ENCODE measurements around the gene KDM2B.

The KDM2B gene

DNA sequence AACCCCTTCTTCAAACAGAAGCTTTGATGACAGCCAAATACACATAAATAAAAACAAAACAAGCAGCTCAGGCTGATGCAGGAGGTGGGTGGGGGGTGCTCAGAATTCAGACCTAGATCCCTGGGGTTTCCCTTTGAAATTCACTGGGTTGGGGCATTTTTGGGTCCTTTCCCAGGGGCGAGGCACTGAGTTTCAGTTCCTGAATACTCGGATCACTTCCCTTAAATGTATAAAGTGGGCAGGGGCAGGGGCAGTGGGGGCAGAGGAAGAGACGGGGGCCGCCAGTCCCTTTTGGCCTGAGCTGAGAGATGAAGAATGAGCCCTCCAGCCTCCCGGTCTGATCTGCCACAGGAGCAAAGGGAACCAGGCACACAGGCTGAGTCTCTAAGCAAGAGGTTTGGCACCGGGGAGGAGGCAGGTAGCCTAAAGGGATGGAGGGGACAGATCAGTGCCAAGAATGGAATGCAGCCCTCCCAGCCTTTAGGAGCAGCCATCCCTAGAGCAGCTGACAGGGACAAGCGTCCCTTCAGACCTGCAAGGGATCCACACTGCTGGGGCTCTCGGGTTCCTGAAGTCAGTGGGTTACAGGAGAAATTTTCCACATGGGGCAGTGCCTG, 20.3 kb downstream of the KDM2B start:
- no peak for DNase-seq (ENCODE audit: low read depth)

DNA sequence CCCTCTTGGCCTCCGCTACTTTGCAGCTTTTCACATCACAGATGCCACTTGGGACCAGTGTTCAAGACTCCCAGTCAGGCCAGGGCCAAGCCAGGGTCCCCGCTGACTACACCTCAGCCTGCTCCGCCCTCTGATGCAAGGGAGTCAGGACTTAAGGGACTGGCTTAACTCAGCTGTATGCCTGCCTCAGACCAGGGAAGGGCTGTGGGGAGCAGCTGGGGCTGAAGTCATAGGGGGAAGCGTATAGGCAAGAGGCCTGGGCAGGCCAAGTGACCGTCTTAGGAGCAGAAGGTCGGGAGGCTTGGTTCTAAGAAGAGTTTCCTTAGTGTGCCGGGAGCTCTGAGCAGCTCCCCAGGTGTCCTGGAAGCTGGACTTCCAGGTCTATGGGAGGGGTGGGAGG, 21.9 kb downstream of the KDM2B start:
- DNase-seq (ENCODE audit: low read depth) = no peak

DNA sequence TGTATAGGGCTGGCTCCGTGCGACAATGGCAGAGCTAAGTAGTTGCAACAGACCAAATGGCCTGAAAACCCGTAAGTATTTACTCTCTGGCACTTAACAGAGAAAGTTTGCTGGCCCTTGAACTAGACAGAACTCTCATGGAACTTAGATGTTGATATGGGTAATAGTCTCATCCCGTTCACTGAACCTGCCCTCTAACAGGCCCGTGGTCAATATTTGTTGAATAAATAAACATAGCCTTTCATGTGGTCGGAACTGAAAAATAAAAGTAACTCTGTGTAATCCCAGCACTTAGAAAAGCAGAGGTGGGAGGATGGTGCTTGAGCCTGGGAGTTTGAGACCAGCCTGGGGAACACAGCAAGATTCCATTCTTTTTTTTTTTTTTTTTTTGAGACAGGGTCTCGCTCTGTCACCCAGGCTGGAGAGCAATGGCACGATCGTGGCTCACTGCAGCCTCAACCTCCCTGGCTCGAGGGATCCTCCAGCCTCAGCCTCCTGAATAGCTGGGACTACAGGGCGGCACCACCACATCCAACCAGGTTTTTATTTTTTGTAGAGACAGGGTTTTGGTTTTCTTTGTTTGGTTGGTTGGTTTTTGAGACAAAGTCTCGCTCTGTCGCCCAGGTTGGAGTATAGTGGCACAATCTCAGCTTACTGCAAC, 29.7 kb downstream of the KDM2B start:
- no peak for DNase-seq (ENCODE audit: low read depth)

DNA sequence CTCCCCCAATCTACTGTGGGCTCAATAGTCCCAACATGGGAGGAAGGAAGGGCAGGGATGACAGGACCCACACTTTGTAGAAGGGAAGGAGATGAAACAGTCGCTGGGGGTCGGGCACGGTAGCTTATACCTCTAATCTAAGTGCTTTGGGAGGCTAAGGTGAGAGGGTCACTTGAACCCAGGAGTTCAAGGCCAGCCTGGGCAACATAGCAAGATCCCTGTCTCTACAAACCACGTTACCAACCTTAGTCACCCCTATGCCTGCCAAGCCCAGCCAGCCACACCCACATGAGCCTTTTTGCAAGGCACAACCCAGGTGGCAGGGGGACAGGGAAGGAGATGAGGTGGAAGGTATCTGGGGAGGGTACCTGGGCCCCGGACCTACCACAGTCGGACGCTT, 31.7 kb downstream of the KDM2B start:
- DNase-seq (ENCODE audit: low read depth) = no peak

DNA sequence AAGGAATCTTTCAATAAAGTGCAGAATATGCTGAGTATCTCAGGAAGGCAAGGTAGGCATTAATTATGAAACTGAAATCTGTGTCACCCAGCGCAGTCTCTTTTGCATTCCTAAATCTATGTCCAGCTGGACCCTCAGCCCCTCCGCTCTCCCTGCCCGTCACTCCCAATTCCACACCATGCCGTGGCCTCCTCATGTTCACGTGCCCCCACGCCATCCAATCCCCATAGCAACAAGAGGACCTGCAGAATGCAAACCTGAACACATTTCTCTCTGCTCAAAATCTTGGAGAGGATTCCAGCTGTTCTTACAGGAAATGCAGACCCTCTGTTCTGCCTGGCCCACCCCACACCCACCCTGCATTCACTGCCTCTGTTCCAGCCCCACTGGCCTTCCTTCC, 35.3 kb downstream of the KDM2B start:
- no peak for DNase-seq (ENCODE audit: low read depth)

DNA sequence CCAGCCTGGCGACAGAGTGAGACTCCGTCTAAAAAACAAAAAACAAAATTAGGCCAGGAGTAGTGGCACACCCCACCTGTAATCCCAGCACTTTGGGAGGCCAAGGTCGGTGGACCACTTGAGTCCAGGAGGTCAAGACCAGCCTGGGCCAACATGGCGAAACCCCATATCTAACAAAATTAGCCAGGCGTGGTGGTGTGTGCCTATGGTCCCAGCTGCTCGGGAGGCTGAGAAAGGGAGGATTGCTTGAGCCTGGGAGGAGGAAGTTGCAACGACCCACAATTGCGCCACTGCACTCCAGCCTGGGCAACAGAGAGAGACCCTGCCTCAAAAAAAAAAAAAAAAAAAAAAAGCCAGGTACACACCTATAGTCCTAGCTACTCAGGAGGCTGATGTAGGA, 37.0 kb downstream of the KDM2B start:
- no peak for DNase-seq (ENCODE audit: low read depth)

DNA sequence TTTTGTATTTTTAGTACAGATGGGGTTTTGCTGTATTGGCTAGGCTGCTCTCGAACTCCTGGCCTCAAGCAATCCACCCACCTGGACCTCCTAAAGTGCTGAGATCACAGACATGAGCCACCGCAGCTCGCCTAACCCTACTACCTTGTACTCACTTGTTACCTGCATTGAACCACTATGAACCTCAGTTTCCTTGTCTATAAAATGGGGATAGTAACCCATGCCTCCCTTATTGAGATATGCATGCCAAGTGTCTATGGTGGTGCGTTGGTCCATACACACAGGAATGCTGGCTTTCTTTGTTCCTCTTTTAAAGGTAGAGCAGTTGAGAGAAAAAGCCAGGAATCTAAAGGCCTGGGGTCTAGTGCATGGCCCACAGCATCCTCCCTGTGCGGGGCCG, 40.9 kb downstream of the KDM2B start:
- DNase-seq (ENCODE audit: low read depth) = no peak

DNA sequence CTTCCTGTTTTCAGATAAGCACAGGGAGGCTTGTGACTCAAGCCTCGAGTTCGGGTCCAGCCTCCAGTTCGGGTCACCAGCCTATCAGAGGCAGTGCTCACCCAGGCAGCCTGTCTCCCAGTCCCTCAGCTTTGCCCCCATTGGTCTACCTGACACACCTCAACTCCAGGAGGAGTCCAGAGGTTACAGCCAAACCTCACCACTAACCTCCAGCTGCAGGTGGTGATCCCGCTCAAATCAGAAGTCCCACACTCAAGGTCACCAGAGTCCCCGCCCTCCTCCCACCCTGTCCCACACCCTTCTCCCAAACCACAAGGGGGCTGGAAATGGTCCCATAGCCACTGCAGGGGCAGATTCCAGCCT, 42.1 kb downstream of the KDM2B start:
- DNase-seq (ENCODE audit: low read depth) = no peak

DNA sequence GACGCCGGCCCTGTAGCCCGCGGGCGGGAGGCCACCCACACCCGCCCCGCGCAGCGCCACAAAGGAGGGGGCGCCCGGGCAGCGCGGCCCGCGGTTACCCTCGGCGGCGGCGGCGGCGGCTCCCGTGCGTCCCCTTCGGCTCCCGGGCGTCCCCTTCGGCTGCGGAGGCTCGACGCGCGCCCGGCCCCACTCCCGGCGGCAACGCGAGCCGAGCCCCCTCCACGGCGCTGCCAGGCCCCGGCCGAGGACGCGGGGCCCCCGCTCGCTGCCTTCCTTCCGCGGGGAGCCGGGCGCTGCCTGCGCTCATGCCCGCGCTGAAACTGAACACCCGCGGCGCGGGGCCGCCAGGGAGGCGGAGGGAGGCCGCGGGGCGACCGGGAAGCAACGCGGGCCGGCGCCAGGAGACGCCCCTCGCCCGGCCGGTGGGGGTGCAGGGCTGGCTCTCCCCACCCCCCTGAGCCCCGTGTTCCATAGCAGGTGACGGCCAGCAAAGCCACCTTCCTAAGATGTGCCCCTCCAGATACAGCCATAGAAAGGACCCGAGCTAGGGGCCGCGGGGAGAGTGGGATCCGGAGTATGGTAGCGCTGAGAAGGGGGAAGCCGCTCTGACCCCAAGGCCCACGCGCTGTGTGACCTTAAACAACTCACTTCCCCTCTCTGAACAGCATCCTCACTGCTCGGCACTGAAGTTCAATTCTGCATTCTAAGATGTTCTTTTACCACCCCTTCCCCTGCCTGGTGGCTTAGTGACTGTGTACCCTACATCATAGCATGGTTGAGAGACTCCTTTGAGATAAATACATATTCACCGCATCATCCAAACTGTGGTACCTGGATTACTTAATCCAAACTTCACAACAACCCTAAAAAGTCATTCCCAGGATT, 42.8 kb downstream of the KDM2B start:
- no peak for DNase-seq (ENCODE audit: low read depth)

DNA sequence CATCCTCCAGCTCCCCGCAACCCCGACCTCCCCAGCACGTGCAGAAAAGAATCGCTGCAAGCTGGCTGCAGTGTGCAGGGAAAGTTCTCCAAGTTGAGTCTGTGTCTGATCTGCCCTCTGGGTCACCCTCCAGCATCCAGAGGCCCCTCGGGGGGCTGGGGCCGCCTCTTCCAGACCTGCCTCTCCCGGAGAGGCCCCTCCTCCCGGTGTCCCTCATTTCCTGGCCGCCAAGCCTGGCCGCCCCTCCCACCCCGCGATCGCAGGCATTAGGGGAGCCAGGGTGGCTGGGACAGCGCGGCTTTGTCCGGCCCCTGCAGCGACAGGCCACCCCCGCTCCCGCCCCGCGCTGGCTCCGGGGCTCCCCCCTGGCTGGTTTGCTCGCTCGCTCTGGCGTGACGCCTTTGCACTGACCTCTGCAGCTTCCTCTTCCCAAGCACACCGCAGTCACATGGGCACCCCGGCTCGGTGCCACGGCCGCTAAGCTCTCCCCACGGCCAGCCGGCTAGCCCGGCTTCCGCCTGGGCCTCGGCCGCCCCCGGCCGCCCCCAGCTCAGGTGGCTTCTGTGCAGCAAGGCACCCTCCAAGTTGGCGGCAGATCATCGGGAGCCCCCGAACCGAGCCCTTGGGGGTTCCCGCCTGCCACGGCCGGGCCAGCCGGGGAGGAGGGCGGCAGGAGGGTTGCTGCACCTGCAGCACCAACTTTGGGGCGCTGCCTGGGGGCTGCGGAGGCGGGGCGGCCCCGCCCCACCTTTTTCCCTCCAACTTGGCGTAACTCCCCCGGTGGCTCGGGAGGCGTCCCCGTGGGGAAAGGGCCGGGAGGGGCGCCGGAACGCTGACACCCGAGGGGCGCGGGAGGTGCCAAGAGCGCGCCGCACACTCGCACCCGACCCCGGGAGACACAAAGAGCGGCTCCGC, 43.7 kb downstream of the KDM2B start:
- DNase-seq (ENCODE audit: low read depth) = peak; percentile 82

DNA sequence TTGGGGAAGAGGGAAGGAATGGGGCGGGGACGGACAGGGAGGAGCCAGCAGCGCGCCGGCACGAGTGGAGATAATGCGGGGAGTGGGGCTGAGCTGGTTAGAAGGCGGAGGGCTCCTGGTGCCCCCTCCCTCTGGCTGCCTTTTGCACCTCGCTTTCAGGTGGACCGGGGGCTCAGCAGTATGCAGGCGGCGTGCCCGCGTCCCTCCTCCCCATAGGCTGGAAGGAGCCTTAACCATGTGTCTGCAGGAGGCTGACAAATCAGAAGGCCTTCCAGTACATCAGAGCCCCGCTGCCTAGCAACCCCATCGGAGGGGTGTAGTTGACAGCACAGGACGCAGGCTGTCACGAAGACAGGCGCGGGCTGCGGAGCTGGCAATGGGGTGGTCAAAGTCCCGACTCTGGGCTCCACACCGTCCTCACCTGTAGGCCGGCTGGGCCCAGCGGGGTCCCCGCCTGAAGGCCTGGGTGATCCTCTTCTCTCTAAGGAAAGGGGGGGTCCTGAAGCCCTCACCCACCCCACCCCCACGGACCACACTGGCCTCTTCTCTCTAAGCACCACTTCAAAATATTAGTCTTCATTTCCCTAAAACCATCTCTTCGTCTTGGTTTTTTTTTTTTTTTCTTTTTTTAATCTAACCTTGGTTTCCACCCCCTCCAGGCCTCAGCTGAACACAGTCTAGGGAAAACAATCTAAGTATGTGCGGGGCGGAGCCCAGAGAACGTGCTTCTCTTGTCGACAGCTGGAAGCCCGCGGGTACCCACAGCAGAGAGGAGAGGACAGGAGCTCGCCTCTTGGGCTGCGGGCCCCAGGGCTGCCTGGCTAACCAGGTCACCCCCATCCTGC, 44.5 kb downstream of the KDM2B start:
- DNase-seq (ENCODE audit: low read depth) = peak; percentile 32

DNA sequence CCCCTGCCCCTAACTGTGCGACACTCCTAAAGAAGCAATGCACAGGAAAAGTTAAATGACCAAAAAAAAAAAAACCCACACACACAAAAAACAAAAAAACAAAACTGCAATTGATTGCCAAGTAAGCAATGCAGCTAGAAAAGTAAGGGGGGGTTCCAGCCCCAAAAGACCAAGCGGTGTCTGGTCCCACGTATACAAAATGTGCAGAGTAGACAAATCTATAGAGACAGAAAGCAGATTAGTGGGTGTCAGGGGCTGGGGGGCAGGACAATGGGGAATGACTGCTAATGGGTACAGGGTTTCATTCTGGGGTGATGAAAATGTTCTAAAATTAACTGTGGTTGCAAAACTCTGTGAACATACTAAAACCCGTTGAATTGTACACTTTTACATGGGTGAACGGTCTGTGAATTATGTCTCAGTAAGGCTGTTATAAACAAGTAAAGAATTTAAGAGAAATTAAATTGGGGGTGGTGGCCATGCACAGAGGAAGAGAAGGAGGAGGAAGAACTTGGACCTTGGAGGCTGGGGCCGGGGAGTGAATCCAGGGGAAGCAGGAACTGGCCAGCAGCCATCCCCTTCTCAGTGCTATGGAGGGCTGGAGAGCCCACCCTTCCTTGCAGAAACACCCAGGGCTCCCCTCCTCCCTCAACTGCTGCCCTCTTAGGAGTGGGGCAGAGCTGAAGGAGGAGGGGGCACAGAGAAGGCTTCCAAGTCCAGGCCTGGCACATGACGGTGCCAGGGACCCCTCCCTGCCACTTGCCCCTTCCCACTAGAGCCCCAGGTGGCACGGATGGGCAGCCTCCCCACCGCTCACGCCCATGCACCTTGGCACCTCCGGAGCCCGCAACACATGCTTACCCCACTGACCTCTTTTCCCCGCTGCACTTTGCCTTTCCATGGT, 45.4 kb downstream of the KDM2B start:
- DNase-seq (ENCODE audit: low read depth) = no peak

DNA sequence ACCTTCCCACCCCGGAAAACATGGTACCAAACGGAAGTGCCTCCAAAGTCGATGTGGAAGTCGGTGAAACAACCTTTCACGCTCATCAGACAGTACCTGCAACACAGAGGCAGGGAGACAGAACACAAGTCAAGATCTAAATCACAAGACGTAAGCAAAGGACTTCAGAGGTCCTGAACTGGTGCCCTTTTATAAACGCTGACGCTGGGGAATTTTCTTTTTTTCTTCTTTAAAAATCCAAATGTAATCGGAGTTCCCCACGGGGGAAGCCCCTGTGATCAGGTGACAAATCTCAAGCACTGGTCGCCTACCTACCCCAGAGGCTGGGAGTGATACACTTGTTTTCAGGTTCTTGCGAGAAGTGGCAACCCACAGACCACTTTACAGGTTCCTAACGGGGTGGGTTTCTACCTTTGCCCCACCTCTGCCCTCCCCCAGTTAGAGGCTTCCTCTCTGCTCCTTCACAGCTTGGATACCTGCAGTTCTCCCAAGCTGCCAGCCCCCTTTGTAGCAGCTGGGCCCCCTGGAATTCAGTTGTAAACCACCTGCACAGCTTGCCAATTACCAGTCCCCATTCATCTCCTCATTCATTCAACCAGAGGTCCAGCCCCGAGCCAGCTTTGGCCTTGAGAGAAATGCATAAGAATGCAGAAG, 46.2 kb downstream of the KDM2B start:
- DNase-seq (ENCODE audit: low read depth) = no peak

DNA sequence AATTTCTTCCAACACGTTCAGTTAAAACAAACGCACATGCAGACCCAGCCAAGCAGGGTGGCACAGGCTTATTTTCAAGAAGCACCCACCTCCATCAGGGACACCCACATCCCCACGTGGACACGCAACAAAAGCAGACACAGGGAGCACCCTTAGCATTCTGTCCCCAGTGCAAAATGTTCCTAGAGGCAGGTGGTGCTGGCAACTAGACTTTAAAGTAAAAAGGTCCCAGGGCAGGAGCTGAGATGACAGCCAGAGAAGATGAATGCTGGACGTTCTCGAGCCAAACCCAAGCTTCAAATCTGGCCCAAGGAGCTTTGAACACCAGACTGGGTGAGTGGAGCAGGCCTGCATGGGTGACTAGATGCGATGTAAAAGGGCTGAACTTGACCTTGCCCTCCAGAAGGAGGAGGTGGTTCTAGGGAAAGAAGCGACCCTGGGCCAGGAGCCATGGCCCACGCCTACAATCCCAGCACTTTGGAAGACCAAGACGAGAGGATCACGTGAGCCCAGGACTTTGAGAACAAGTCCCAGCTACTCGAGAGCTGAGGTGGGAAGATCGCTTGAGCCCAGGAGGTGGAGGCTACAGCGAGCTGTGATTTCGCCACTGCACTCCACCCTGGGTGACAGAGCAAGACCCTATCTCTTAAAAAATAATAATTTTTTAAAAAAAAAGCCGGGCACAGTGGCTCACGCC, 47.3 kb downstream of the KDM2B start:
- no peak for DNase-seq (ENCODE audit: low read depth)

DNA sequence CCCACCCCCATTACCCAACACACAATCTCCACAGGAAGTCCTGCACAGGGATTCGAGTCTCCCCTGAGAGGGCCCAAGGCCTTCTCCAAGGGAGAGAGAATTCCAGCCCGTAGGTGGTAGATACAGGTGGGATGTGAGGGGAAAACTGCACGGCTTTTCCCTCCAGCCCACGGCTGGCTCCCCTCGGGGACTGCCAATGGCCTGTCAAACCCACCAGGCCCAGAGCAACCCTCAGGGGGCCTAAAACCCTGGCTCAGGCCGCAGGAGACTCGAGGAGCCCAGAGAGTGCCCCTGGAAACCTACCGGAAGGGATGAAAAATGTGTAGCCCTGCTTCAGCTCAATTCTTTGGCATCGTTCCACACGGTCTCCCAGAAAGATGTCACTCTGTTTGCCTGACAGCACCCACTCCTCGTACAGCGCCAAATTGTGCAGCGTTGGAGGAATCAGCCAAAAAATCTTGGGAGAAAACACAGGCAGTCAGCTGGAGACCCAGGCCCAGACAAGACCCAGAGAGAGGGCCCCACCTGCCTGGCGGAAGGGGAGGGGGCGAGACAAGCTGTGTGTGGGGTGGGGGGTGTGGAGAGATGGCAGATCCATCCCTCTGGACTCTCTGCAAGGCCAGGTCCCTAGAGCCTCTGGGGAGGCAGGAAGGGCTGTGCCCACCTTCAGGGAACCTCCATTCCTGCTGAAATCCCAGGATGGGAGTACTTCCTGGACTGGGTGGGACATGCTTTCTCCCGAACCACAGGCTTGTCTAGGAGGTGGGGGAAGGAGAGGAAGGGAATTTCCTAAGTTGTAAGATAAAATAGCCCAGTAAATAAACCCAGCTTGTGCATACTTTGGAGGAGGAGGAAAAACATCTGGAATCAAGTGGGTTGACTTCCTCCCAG, 48.1 kb downstream of the KDM2B start:
- DNase-seq (ENCODE audit: low read depth) = no peak

DNA sequence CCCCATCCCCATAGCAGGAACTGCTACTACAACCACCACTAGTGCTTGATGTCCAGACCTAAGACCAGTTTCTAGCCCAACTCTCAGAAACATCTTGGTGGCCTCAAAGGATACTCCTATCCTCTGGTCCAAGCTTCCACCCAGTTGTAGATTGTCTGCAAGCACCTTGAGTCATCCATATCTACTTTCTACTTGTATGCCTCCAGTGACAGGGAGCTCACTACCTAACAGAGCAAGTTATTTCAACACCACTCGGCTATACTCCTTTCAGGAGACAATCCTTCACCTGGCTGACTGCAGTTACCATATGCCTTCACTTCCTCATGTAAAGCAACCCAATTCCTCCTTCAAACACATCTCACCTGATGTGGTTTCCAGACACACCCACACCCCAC, 49.5 kb downstream of the KDM2B start:
- no peak for DNase-seq (ENCODE audit: low read depth)

DNA sequence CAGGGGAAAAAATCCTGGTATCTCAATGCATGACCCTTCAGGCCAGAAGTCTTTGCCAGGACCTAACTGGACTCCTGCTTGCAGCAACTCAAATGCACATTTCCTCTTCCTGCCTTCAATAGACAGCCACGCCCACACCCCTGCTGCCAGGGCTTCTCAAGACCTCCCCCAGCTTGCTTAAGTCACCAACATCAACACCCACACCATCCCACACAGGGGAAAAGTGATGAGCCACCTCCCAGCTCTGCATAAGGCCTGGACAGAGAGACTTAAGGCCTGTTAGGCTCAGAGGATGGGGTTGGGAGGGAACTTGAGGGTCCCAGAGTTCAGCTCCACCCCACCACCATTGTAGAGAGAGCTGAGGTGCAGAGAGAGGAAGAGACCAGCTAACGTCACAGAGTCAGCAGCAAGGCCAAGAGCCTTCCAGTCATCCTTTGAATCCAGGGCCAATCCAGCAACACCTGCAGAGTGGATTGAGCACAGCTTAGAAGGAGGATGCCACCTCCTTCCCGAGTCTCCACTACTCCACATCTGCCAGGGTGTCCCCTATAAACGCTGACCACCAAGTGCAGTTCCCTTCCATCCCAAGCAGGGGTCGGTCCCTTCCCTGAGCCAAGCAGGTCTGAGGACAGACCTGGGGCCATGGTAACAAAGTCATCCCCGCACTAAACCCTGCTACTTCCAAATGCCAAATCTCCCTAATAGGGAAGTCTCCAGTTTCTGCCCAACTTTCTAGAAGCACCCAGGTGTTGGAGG, 50.0 kb downstream of the KDM2B start:
- peak; percentile 48 for DNase-seq (ENCODE audit: low read depth)
